ENCODE results near the gene HDAC3. TPM values are rescaled to one million over a fixed set of nuclear protein-coding genes. Genes with fewer than 3 reads are reported as not detected.
A peak's percentile ranks its signal among the peaks of the same experiment; 100 is the strongest.

Gene HDAC3
- total RNA-seq, 4 donors from 2014 or later, result 31.2 to 55.6 (median 47.9) TPM

DNA sequence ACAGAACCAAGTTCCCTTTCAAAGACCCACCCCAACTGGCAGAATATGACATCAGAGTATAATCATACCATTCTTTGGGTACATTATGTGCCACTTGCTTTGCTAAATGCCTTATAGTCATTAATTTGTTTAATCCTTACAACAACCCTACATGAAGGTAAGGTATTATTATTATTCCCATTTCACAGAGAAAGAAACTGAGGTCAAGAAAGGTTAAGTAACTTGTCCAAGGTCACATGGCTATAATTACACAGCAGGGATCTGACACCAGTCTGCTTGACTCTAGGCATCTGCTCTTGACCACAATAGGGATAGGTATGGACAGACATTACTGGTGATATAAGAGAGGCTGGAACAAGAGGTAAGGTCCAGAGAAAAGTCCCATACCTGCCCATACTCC, 13.3 kb upstream of the HDAC3 start:
- Histone ChIP-seq H3K27ac (no peak overlapping the region), H3K27me3 (no peaks in the 10 kb centered on the region), H3K36me3 (peaks cover 0 to 17% (median 0%) of the 10 kb centered on the region in 3 donors), H3K4me1 (peaks cover 0 to 14% (median 3%) of the 10 kb centered on the region in 4 donors), H3K9me3 (no peaks in the 10 kb centered on the region), H3K4me3 (no peak overlapping the region)
- TF ChIP-seq, protein P1, sequence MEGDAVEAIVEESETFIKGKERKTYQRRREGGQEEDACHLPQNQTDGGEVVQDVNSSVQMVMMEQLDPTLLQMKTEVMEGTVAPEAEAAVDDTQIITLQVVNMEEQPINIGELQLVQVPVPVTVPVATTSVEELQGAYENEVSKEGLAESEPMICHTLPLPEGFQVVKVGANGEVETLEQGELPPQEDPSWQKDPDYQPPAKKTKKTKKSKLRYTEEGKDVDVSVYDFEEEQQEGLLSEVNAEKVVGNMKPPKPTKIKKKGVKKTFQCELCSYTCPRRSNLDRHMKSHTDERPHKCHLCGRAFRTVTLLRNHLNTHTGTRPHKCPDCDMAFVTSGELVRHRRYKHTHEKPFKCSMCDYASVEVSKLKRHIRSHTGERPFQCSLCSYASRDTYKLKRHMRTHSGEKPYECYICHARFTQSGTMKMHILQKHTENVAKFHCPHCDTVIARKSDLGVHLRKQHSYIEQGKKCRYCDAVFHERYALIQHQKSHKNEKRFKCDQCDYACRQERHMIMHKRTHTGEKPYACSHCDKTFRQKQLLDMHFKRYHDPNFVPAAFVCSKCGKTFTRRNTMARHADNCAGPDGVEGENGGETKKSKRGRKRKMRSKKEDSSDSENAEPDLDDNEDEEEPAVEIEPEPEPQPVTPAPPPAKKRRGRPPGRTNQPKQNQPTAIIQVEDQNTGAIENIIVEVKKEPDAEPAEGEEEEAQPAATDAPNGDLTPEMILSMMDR (IDR thresholded peaks at IDR 0.05), result no peak
- no peak for TF ChIP-seq POLR2A (IDR thresholded peaks at IDR 0.05)
- no peak for DNase-seq

DNA sequence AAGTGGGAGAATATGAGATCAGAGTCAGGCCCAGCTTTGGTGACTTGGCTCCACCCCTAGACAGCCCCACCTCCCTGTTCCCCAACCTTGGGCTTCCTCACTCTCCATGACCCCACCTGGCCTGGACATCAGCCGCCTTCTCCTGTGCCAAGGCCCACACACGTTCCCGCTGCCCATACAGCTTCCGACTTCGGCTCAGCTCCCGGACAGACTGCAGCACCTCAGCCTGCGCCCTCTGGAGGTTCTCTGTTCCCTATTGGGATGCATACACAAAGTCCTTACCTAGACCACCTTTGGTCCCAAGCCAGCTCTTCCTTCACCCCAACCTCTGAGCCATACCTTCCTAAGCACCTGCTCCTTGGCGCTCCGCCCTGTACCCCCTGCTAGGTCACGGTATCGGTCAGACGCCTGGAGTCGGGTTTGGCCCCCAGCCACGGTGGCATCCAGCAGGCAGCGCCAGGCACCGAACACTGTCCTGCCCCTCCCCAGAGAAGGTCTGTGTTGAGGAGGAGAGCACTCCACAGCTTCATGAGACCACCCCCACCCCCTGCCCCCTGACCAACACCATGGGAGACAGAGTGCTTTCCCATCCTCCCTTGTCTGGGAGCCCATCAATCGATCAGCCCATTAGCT, 12.5 kb upstream of the HDAC3 start:
- H3K36me3 ChIP-seq, result peaks cover 0 to 25% (median 0%) of the 10 kb centered on the region in 3 donors
- H3K4me3 ChIP-seq, result no peak overlapping the region
- DNase-seq, result peak in 2 of 3 donors; percentile 39 to 48
- TF ChIP-seq POLR2A (IDR thresholded peaks at IDR 0.05), result no peak
- TF ChIP-seq, protein P1 (IDR thresholded peaks at IDR 0.05), result no peak
- H3K4me1 ChIP-seq, result peaks cover 0 to 14% (median 3%) of the 10 kb centered on the region in 4 donors
- no peak overlapping the region for H3K27ac ChIP-seq
- no peaks in the 10 kb centered on the region for H3K9me3 ChIP-seq
- no peaks in the 10 kb centered on the region for H3K27me3 ChIP-seq

DNA sequence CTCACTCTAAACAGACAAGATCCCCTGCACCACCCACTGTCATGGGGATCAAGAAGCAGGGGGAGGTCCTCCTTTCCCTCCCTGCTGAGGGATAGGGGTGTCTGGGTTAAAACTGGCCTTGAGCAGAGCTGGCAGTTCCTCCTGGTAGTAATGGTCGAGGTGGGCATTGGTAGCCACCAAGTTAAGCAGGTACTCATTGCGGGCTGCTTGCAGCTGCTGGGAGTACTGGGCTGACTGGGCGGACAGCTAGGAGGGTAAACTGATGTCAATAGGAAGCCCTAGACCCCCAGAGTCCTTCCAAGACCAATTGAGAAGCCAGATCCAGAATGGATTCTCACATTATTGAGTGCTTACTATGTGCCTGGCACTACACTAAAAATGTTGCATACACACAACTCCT, 11.2 kb upstream of the HDAC3 start:
- TF ChIP-seq, protein P1 (IDR thresholded peaks at IDR 0.05), result no peak
- no peak for TF ChIP-seq POLR2A (IDR thresholded peaks at IDR 0.05)
- H3K27me3 ChIP-seq, result no peaks in the 10 kb centered on the region

DNA sequence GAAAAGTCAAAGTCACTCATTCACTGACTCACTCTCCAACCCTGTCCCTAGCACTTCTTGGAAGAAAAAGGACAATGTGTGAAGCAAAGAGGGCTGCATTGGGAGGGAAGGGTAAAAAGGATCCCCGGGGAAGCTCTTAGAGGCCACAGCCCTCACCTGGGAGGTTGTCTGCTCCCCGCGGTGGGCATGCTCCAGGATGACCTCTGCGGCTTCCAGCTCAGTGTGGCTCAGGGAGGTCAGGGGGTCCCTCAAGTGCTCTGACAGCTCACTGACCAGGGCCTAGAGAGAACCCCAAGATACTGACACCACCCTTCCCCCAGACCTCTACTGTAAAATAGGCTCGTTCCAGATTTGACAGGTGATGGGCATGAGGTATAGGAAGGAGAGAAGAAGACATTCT, 10.6 kb upstream of the HDAC3 start:
- Histone ChIP-seq H3K36me3 (peaks cover 0 to 30% (median 0%) of the 10 kb centered on the region in 3 donors), H3K4me1 (peaks cover 0 to 14% (median 3%) of the 10 kb centered on the region in 4 donors), H3K4me3 (no peak overlapping the region), H3K27ac (no peak overlapping the region), H3K27me3 (no peaks in the 10 kb centered on the region), H3K9me3 (no peaks in the 10 kb centered on the region)
- TF ChIP-seq, protein P1 (IDR thresholded peaks at IDR 0.05), result no peak
- TF ChIP-seq POLR2A (IDR thresholded peaks at IDR 0.05), result no peak
- DNase-seq, result no peak

More for the DNA sequence above, 11.2 kb upstream of the HDAC3 start:
- no peak overlapping the region for H3K27ac ChIP-seq
- H3K9me3 ChIP-seq, result no peaks in the 10 kb centered on the region
- peak in 1 of 3 donors; percentile 7 for DNase-seq
- no peak overlapping the region for H3K4me3 ChIP-seq
- peaks cover 0 to 14% (median 3%) of the 10 kb centered on the region in 4 donors for H3K4me1 ChIP-seq
- peaks cover 0 to 27% (median 0%) of the 10 kb centered on the region in 3 donors for H3K36me3 ChIP-seq

DNA sequence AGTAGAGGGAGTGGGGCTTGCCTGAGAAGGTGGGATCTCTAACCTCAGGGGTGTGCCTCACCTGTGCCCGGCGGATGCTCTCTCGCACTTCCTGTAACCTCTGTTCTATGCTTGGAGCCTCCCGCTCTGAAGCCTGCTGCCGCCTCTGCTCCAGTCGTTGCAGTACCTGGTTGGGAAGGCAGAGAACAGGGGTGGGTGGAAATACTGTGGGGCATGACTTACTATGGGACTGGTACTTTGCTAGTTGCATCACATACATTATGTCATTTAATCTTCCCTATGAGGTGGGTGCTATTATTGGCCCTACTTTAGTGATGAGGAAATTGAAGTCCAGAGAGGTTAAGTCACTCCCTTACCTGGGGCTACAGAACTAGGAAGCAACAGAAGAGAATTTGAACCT, 9.4 kb upstream of the HDAC3 start:
- Histone ChIP-seq H3K36me3 (peaks cover 0 to 30% (median 0%) of the 10 kb centered on the region in 3 donors), H3K4me1 (peaks cover 0 to 9% (median 3%) of the 10 kb centered on the region in 4 donors), H3K9me3 (no peaks in the 10 kb centered on the region), H3K27me3 (no peaks in the 10 kb centered on the region), H3K4me3 (no peak overlapping the region), H3K27ac (no peak overlapping the region)
- no peak for DNase-seq
- TF ChIP-seq POLR2A (IDR thresholded peaks at IDR 0.05), result no peak
- TF ChIP-seq, protein P1 (IDR thresholded peaks at IDR 0.05), result no peak
